HEK293T (cell line): ENCODE measurements around the gene KDM2B.

ENCODE experiments used
- CTCF ChIA-PET: fragments of 350-600 bp; formaldehyde crosslinking; extraction: SDS; loops from one replicate; lab custom pipeline; 2021; ENCODE audit warnings: antibody characterized with exemption, inconsistent platforms; lab: Yijun Ruan, JAX
- POLR2A ChIA-PET: fragments of 350-600 bp; formaldehyde crosslinking; extraction: SDS; loops from one replicate; lab custom pipeline; 2020; ENCODE audit warnings: antibody characterized with exemption, inconsistent platforms; lab: Yijun Ruan, JAX
- DNase-seq: peaks from one replicate; pipeline ENCODE4 v3.0.0; 2012; ENCODE audit warnings: mixed read lengths; ENCODE audit errors: extremely low spot score
- ARNT ChIP-seq: fragments of 450-650 bp; IDR thresholded peaks from 2 replicates; pipeline ENCODE4 v1.6.1; 2017; ENCODE audit warnings: mild to moderate bottlenecking
- BHLHE40 ChIP-seq: fragments of 450-650 bp; IDR thresholded peaks from 2 replicates; pipeline ENCODE4 v1.6.1; 2016; ENCODE audit warnings: mild to moderate bottlenecking, moderate library complexity, borderline replicate concordance
- CTBP1 ChIP-seq: fragments of 450-650 bp; IDR thresholded peaks from 2 replicates; pipeline ENCODE4 v1.6.1; 2016; ENCODE audit warnings: borderline replicate concordance
- ELF4 ChIP-seq: fragments of 450-650 bp; IDR thresholded peaks from 2 replicates; pipeline ENCODE4 v1.6.1; 2017; ENCODE audit warnings: antibody characterized with exemption
- FOXA1 ChIP-seq: fragments of 450-650 bp; IDR thresholded peaks from 2 replicates; pipeline ENCODE4 v1.6.1; 2016; ENCODE audit warnings: mild to moderate bottlenecking
- FOXK2 ChIP-seq: fragments of 450-650 bp; IDR thresholded peaks from 2 replicates; pipeline ENCODE4 v1.6.1; 2016; ENCODE audit warnings: mild to moderate bottlenecking
- FOXM1 ChIP-seq: fragments of 450-650 bp; IDR thresholded peaks from 2 replicates; pipeline ENCODE4 v1.6.1; 2017; ENCODE audit warnings: mild to moderate bottlenecking, borderline replicate concordance
- HDGF ChIP-seq: fragments of 450-650 bp; IDR thresholded peaks from 2 replicates; pipeline ENCODE4 v1.6.1; 2017; ENCODE audit warnings: antibody characterized with exemption, borderline replicate concordance
- L3MBTL2 ChIP-seq: fragments of 450-650 bp; conservative IDR thresholded peaks from 2 replicates; pipeline ENCODE4 v1.6.1; 2016; ENCODE audit warnings: mild to moderate bottlenecking
- LEF1 ChIP-seq: fragments of 450-650 bp; IDR thresholded peaks from 2 replicates; pipeline ENCODE4 v1.6.1; 2017; ENCODE audit warnings: mild to moderate bottlenecking, borderline replicate concordance
- NFRKB ChIP-seq: fragments of 450-650 bp; IDR thresholded peaks from 2 replicates; pipeline ENCODE4 v1.6.1; 2016; ENCODE audit warnings: mild to moderate bottlenecking, moderate library complexity
- PKNOX1 ChIP-seq: fragments of 450-650 bp; IDR thresholded peaks from 2 replicates; pipeline ENCODE4 v1.6.1; 2016
- SP1 ChIP-seq: fragments of 450-650 bp; IDR thresholded peaks from 2 replicates; pipeline ENCODE4 v1.6.1; 2017
- SUZ12 ChIP-seq: fragments of 450-650 bp; IDR thresholded peaks from 2 replicates; pipeline ENCODE4 v1.6.1; 2016; ENCODE audit warnings: mild to moderate bottlenecking
- TARDBP ChIP-seq: fragments of 450-650 bp; IDR thresholded peaks from 2 replicates; pipeline ENCODE4 v1.6.1; 2016
- ZNF384 ChIP-seq: fragments of 450-650 bp; IDR thresholded peaks from 2 replicates; pipeline ENCODE4 v1.6.1; 2016

KDM2B gene

GRCh38 chr12:121608301-121608700, 27.5 kb upstream of the KDM2B start:
- DNase-seq, result no peak
- ChIA-PET POLR2A (no interaction called here), CTCF (no interaction called here)
- TF ChIP-seq SP1 (no peak), LEF1 (no peak), SUZ12 (no peak), ZNF384 (no peak), HDGF (no peak), ELF4 (no peak), PKNOX1 (no peak)

GRCh38 chr12:121603581-121603980, 22.8 kb upstream of the KDM2B start:
- ChIA-PET POLR2A (no interaction called here), CTCF (no interaction called here)
- no peak for DNase-seq

GRCh38 chr12:121602766-121603165, 21.9 kb upstream of the KDM2B start:
- no peak for TF ChIP-seq NFRKB
- TF ChIP-seq PKNOX1, result no peak
- no peak for TF ChIP-seq ZNF384
- TF ChIP-seq LEF1, result no peak
- no peak for TF ChIP-seq FOXA1
- TF ChIP-seq FOXM1, result no peak
- TF ChIP-seq ELF4, result no peak
- TF ChIP-seq L3MBTL2, result no peak
- no peak for DNase-seq
- ChIA-PET CTCF (interaction anchor here (0.9 kb wide), 1 partner anchor 21 kb away, joined by 3 read pairs; no protein-coding TSS in a partner anchor), POLR2A (no interaction called here)

More at GRCh38 chr12:121603581-121603980, 22.8 kb upstream of the KDM2B start:
- TF ChIP-seq ARNT, result no peak

GRCh38 chr12:121600702-121601336, 20.0 kb upstream of the KDM2B start:
- DNase-seq, result peak; percentile 2
- TF ChIP-seq FOXM1 (no peak), L3MBTL2 (no peak), FOXK2 (no peak), HDGF (no peak), CTBP1 (no peak), LEF1 (no peak), SP1 (no peak), SUZ12 (no peak), ELF4 (no peak), TARDBP (no peak), BHLHE40 (no peak), PKNOX1 (no peak), ZNF384 (no peak), FOXA1 (no peak), ARNT (no peak), NFRKB (no peak)
- CTCF ChIA-PET, result no interaction called here
- POLR2A ChIA-PET, result no interaction called here

GRCh38 chr12:121596526-121596925, 15.7 kb upstream of the KDM2B start:
- no peak for DNase-seq
- CTCF ChIA-PET, result interaction anchor here (0.6 kb wide), 1 partner anchor 429 kb away, joined by 3 read pairs; no protein-coding TSS in a partner anchor
- TF ChIP-seq NFRKB (no peak), FOXK2 (no peak), ARNT (no peak), L3MBTL2 (no peak)
- POLR2A ChIA-PET, result no interaction called here

- TF ChIP-seq HDGF (no peak), TARDBP (no peak), SUZ12 (no peak), FOXA1 (no peak), CTBP1 (no peak), SP1 (no peak)
- POLR2A ChIA-PET, result no interaction called here
- peak; percentile 4 for DNase-seq
- CTCF ChIA-PET, result no interaction called here
Measured at GRCh38 chr12:121595520-121595919, 14.7 kb upstream of the KDM2B start.

- ChIA-PET CTCF (no interaction called here), POLR2A (interaction anchor here (0.7 kb wide), 1 partner anchor 15 kb away, joined by 3 read pairs; no protein-coding TSS in a partner anchor)
- no peak for DNase-seq
- TF ChIP-seq ZNF384 (no peak), TARDBP (no peak), CTBP1 (no peak), BHLHE40 (no peak), HDGF (no peak), PKNOX1 (no peak)
Measured at GRCh38 chr12:121592320-121592719, 11.5 kb upstream of the KDM2B start.
